Measurements from ENCODE around the gene CTTNBP2. TPM values are rescaled to one million over a fixed set of nuclear protein-coding genes. Genes with fewer than 3 reads are reported as not detected.

The CTTNBP2 gene
- total and polyA plus RNA-seq, 2 of the 13 experiments (the other 11 are each of a cell fraction or from before 2014, with no cell fraction given) = not detected

DNA sequence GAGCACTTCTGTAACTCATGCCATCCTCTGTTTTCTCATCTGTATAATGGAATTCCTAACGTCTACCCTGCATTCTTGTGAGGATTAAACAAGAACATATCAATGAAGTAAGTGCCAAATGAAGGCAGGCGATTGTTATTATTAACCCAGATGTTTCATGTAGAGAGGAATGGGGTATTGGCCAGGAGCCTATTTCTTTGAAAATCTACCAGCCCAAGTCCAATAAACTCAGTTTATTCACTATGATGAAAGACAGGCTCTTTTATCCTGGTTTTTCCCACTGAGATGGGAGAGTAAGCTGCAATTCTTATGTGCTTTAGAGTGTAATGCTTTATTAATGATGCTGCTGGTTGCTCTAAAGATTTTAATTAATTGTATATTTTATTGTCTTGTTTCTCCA is 9.6 kb downstream of the CTTNBP2 start:
- ATAC-seq = no peak
- CTCF ChIA-PET (ENCODE audit: low intra/inter-chr PET ratio, low total read pairs) = no interaction called here
- no peaks in the 10 kb centered on the region for H3K27me3 ChIP-seq (ENCODE audit: control insufficient read depth in 1 of 2, insufficient read depth in 2 of 2, low read length in 2 of 2)
- no peaks in the 10 kb centered on the region for H4K20me1 ChIP-seq (ENCODE audit: insufficient read depth, low read length)
- no peak overlapping the region for H3K4me3 ChIP-seq (replicated peaks in 1 of 3; ENCODE audit: insufficient read depth in 1 of 3, low read depth in 2 of 3, low read length in 3 of 3)
- BruUV-seq (replicated peaks) = no TSS peak
- H3K4me2 ChIP-seq (ENCODE audit: low read depth, low read length) = no peak overlapping the region
- POLR2A ChIA-PET = no interaction called here
- no peaks in the 10 kb centered on the region for H3K79me2 ChIP-seq (ENCODE audit: insufficient read depth, low read length)
- intact Hi-C loops (cut with micrococcal nuclease; ENCODE audit: unreplicated experiment) = no loop called here
- H3K36me3 ChIP-seq (replicated peaks in 1 of 2; ENCODE audit: control insufficient read depth in 1 of 2, insufficient read depth in 2 of 2, low read length in 2 of 2) = no peaks in the 10 kb centered on the region
- H3K9me3 ChIP-seq (ENCODE audit: low read length) = no peaks in the 10 kb centered on the region
- no peak overlapping the region for H3K27ac ChIP-seq (ENCODE audit: extremely low read length, insufficient read depth, low read length)
- no peak for FAIRE-seq
- no peak for DNase-seq (ENCODE audit: low spot score)
- no peak overlapping the region for H2AFZ ChIP-seq (ENCODE audit: low read length)
- in situ Hi-C loops (cut with HindIII; ENCODE audit: extremely low pct_ligation_motif_present, low pct_unique_long_range_greater_than_20kb) = no loop called here
- 13% methylated on average over 2 of the region's 2 CpGs for WGBS (ENCODE audit: low lambda C conversion rate)
- no peak overlapping the region for H3K9ac ChIP-seq (ENCODE audit: insufficient read depth, low read depth, low read length)
- TF ChIP-seq, protein P1, sequence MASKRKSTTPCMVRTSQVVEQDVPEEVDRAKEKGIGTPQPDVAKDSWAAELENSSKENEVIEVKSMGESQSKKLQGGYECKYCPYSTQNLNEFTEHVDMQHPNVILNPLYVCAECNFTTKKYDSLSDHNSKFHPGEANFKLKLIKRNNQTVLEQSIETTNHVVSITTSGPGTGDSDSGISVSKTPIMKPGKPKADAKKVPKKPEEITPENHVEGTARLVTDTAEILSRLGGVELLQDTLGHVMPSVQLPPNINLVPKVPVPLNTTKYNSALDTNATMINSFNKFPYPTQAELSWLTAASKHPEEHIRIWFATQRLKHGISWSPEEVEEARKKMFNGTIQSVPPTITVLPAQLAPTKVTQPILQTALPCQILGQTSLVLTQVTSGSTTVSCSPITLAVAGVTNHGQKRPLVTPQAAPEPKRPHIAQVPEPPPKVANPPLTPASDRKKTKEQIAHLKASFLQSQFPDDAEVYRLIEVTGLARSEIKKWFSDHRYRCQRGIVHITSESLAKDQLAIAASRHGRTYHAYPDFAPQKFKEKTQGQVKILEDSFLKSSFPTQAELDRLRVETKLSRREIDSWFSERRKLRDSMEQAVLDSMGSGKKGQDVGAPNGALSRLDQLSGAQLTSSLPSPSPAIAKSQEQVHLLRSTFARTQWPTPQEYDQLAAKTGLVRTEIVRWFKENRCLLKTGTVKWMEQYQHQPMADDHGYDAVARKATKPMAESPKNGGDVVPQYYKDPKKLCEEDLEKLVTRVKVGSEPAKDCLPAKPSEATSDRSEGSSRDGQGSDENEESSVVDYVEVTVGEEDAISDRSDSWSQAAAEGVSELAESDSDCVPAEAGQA (IDR thresholded peaks at IDR 0.05; ENCODE audit: low read depth) = no peak
- TF ChIP-seq, protein P1 (CRISPR knock-in tag; IDR thresholded peaks at IDR 0.05; ENCODE audit: borderline replicate concordance) = no peak
- no peak for TF ChIP-seq MXI1 (IDR thresholded peaks at IDR 0.05; ENCODE audit: borderline replicate concordance, low read depth, low read length)
- TF ChIP-seq, protein P2, sequence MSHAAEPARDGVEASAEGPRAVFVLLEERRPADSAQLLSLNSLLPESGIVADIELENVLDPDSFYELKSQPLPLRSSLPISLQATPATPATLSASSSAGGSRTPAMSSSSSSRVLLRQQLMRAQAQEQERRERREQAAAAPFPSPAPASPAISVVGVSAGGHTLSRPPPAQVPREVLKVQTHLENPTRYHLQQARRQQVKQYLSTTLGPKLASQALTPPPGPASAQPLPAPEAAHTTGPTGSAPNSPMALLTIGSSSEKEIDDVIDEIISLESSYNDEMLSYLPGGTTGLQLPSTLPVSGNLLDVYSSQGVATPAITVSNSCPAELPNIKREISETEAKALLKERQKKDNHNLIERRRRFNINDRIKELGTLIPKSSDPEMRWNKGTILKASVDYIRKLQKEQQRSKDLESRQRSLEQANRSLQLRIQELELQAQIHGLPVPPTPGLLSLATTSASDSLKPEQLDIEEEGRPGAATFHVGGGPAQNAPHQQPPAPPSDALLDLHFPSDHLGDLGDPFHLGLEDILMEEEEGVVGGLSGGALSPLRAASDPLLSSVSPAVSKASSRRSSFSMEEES (CRISPR knock-in tag; IDR thresholded peaks at IDR 0.05) = no peak
- TF ChIP-seq, protein P3, sequence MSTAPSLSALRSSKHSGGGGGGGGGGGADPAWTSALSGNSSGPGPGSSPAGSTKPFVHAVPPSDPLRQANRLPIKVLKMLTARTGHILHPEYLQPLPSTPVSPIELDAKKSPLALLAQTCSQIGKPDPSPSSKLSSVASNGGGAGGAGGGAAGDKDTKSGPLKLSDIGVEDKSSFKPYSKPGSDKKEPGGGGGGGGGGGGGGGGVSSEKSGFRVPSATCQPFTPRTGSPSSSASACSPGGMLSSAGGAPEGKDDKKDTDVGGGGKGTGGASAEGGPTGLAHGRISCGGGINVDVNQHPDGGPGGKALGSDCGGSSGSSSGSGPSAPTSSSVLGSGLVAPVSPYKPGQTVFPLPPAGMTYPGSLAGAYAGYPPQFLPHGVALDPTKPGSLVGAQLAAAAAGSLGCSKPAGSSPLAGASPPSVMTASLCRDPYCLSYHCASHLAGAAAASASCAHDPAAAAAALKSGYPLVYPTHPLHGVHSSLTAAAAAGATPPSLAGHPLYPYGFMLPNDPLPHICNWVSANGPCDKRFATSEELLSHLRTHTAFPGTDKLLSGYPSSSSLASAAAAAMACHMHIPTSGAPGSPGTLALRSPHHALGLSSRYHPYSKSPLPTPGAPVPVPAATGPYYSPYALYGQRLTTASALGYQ (CRISPR knock-in tag; IDR thresholded peaks at IDR 0.05) = no peak
- peaks cover 14% of the 10 kb centered on the region for H3K4me1 ChIP-seq (ENCODE audit: insufficient read depth, low read length)

All from HepG2 (cell line).